GM12891 (cell line): ENCODE data around the gene MKNK2.

ENCODE experiments used
- POLR2A ChIP-seq: IDR thresholded peaks from 2 replicates; pipeline ENCODE4 v1.6.1; 2011; ENCODE audit warnings: low read depth, low read length, control low read depth
- SPI1 ChIP-seq: IDR thresholded peaks from 2 replicates; pipeline ENCODE4 v1.6.1; 2011; ENCODE audit warnings: low read depth, low read length, control low read depth
- TAF1 ChIP-seq: IDR thresholded peaks from 2 replicates; pipeline ENCODE4 v1.6.1; 2011; ENCODE audit warnings: low read depth, low read length, control low read depth

DNA sequence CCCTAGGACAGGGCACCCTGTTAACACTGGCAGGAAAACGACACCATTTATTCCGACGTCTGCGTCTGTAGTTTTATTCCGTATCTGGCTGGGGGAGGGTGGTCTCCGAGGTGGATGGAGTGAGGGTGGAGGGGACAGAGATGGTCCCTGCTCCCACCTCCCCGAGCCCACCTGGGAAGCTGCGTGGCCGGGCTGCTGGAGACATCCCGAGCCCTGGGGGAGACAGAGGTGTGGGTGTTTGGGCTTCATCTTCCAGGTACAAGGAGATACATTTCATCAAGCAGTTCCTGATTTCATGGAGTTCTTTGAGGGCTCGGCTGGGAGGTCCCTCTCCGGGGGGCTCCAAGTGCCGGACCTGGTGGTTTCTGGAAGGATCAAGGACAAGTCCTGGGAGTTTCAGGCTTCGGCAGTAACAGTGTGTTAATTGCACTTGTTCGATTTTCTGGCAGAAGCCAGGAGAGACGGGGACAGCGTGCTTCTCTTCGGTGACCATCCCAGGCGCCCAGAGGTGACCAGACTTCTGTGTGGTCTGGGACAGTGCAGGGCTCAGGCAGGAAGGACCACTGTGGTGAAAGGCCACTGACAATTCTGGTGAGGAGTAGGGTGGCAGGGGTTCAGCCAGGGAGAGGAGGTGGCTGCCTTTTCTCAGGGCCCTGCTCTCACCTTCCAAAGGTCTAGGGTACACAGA is 20.1 kb upstream of the MKNK2 start:
- no peak for TF ChIP-seq POLR2A
- TF ChIP-seq TAF1 = no peak
- TF ChIP-seq SPI1 = no peak
